ENCODE results near the gene GZF1. TPM values are rescaled to one million over a fixed set of nuclear protein-coding genes. Genes with fewer than 3 reads are reported as not detected.
A peak's percentile ranks its signal among the peaks of the same experiment; 100 is the strongest.

Gene GZF1
- polyA plus RNA-seq, 1 experiment = 22.7 TPM

GRCh38 chr20:23357767-23358562 is 4.0 kb upstream of the GZF1 start:
- ChIA-PET CTCF (interaction anchor here (0.6 kb wide), 1 partner anchor 104 kb away, joined by 3 read pairs; no protein-coding TSS in a partner anchor), POLR2A (no interaction called here)
- H3K4me3 ChIP-seq (ENCODE audit: low read depth, low read length) = peak overlapping the region; percentile 77
- no peak for TF ChIP-seq CTCF (IDR thresholded peaks at IDR 0.05; ENCODE audit: insufficient read depth, low read depth, low read length)
- H3K27me3 ChIP-seq (ENCODE audit: control insufficient read depth, insufficient read depth, low read length) = no peaks in the 10 kb centered on the region
- peak; percentile 97 for DNase-seq (ENCODE audit: low read depth)
- peaks cover 2% of the 10 kb centered on the region; the same call in 1 of the 2 replicates for H3K36me3 ChIP-seq (ENCODE audit: control insufficient read depth, insufficient read depth, low read length)

- ChIA-PET CTCF (interaction anchor here (0.6 kb wide), 1 partner anchor 103 kb away, joined by 3 read pairs; no protein-coding TSS in a partner anchor), POLR2A (interaction anchor here (0.6 kb wide), 1 partner anchor 8 kb away, joined by 6 read pairs; no protein-coding TSS in a partner anchor)
- Histone ChIP-seq H3K36me3 (ENCODE audit: control insufficient read depth, insufficient read depth, low read length) (peaks cover 2% of the 10 kb centered on the region; the same call in 1 of the 2 replicates), H3K4me3 (ENCODE audit: low read depth, low read length) (peak overlapping the region; percentile 77), H3K27me3 (ENCODE audit: control insufficient read depth, insufficient read depth, low read length) (no peaks in the 10 kb centered on the region)
- no peak for TF ChIP-seq CTCF (IDR thresholded peaks at IDR 0.05; ENCODE audit: insufficient read depth, low read depth, low read length)
- no peak for DNase-seq (ENCODE audit: low read depth)
Observed at GRCh38 chr20:23358563-23358906, 3.4 kb upstream of the GZF1 start.

GRCh38 chr20:23358923-23359593 is 2.9 kb upstream of the GZF1 start:
- no peak for TF ChIP-seq CTCF (IDR thresholded peaks at IDR 0.05; ENCODE audit: insufficient read depth, low read depth, low read length)
- CTCF ChIA-PET = no interaction called here

GRCh38 chr20:23360531-23360930 is 1.5 kb upstream of the GZF1 start:
- DNase-seq (ENCODE audit: low read depth) = no peak
- Histone ChIP-seq H3K36me3 (ENCODE audit: control insufficient read depth, insufficient read depth, low read length) (peaks cover 5% of the 10 kb centered on the region), H3K27me3 (ENCODE audit: control insufficient read depth, insufficient read depth, low read length) (no peaks in the 10 kb centered on the region), H3K4me3 (ENCODE audit: low read depth, low read length) (no peak overlapping the region)
- ChIA-PET POLR2A (interaction anchor here (1.2 kb wide), 1 partner anchor 10 kb away, joined by 3 read pairs; the partner anchor contains the start of gene NXT1), CTCF (no interaction called here)
- TF ChIP-seq CTCF (IDR thresholded peaks at IDR 0.05; ENCODE audit: insufficient read depth, low read depth, low read length) = no peak

More at GRCh38 chr20:23358923-23359593, 2.9 kb upstream of the GZF1 start:
- Histone ChIP-seq H3K36me3 (ENCODE audit: control insufficient read depth, insufficient read depth, low read length) (peaks cover 2% of the 10 kb centered on the region; the same call in 1 of the 2 replicates), H3K27me3 (ENCODE audit: control insufficient read depth, insufficient read depth, low read length) (no peaks in the 10 kb centered on the region), H3K4me3 (ENCODE audit: low read depth, low read length) (no peak overlapping the region)
- POLR2A ChIA-PET = interaction anchor here (0.6 kb wide), 1 partner anchor 9 kb away, joined by 6 read pairs; no protein-coding TSS in a partner anchor
- no peak for DNase-seq (ENCODE audit: low read depth)

- CTCF ChIA-PET = no interaction called here
- no peak for DNase-seq (ENCODE audit: low read depth)
- H3K27me3 ChIP-seq (ENCODE audit: control insufficient read depth, insufficient read depth, low read length) = no peaks in the 10 kb centered on the region
- peak overlapping the region; percentile 55 for H3K4me3 ChIP-seq (ENCODE audit: low read depth, low read length)
- TF ChIP-seq CTCF (IDR thresholded peaks at IDR 0.05; ENCODE audit: insufficient read depth, low read depth, low read length) = no peak
- POLR2A ChIA-PET = interaction anchor here (0.7 to 1.2 kb wide), 2 partner anchors 11 to 276 kb away, joined by 3 read pairs; partner anchors contain the start of gene NXT1
- H3K36me3 ChIP-seq (ENCODE audit: control insufficient read depth, insufficient read depth, low read length) = peaks cover 5% of the 10 kb centered on the region
Observed at GRCh38 chr20:23361119-23361475, 885 bp upstream of the GZF1 start.

All from BJ (cell line).